Measurements from ENCODE around the gene COL4A1.
A peak's percentile ranks its signal among the peaks of the same experiment; 100 is the strongest.

Gene COL4A1

DNA sequence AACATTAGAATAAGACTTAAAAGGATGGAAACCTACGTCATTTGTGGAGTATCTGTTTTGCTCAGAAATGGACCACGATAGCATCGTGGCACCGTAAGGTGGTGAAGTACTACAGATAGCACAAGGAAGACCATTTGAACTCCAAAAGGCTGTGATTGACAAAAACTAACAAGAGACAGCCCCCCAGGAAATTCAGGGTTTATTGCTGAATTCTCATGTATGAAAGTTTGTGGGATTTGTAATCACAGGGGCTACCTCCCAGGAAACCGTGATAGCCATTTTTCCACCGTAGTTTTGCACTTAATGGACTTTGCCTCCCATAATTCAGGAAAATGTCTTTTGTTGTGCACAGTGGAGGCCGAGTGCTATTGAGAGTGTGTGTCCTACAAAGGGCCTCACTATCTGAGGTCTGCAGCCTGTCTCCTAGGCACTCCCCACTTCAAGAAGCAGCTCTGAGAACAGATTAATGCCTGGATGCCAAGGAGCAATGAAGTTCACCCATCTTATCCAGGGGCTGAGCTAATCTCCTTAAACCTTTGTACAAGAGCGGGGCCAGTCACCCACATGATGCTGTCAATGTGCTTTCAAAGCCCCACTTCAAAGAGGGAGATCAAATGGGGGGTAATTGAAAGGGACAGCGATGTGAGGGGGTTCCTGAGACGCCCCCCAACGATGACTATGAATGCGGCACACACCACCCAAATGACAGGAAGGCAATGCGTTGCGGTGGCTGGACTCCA lies 182.6 kb downstream of the COL4A1 start:
- DNase-seq (ENCODE audit: low spot score): no peak
- TF ChIP-seq, protein P1, sequence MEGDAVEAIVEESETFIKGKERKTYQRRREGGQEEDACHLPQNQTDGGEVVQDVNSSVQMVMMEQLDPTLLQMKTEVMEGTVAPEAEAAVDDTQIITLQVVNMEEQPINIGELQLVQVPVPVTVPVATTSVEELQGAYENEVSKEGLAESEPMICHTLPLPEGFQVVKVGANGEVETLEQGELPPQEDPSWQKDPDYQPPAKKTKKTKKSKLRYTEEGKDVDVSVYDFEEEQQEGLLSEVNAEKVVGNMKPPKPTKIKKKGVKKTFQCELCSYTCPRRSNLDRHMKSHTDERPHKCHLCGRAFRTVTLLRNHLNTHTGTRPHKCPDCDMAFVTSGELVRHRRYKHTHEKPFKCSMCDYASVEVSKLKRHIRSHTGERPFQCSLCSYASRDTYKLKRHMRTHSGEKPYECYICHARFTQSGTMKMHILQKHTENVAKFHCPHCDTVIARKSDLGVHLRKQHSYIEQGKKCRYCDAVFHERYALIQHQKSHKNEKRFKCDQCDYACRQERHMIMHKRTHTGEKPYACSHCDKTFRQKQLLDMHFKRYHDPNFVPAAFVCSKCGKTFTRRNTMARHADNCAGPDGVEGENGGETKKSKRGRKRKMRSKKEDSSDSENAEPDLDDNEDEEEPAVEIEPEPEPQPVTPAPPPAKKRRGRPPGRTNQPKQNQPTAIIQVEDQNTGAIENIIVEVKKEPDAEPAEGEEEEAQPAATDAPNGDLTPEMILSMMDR (IDR thresholded peaks at IDR 0.05; ENCODE audit: extremely low read depth, missing control alignments): no peak

DNA sequence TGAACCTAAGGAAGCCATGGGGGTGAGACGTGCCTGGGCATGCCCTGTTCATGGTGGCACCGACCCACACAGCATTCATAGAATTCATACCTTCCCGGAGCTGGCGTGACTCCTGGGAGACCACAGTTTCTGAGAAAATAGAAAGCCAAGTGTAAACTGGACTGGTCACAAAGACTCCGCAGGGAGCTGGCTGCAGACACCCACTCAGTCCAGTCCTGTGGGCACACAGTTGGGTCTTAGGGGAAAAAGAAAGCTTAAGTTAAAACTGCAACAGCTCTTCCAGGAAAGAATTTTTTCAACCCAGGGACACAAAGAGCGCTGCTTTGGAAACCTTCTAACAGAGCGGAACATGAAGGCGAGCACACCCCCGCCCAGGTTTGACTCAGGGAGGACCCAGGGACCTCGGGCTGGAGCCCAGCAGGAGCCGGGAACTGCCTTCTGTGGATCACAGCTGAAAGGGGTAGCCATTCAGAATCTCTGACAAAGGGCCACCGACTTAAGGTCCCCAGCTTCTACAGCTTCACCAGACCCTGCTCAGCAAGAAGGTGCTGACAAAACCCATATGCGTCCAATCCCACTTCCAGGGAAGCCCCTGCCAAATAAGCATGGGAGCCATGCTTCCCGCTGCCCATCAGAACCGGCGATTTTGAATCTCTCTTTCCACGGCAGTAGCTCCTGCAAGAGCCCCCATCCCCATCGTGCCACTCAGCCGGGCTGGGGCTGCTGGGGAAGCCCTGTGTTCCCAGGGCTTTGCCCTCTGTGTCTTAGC lies 183.7 kb downstream of the COL4A1 start:
- TF ChIP-seq, protein P1 (IDR thresholded peaks at IDR 0.05; ENCODE audit: extremely low read depth, missing control alignments): no peak
- no peak for DNase-seq (ENCODE audit: low spot score)

DNA sequence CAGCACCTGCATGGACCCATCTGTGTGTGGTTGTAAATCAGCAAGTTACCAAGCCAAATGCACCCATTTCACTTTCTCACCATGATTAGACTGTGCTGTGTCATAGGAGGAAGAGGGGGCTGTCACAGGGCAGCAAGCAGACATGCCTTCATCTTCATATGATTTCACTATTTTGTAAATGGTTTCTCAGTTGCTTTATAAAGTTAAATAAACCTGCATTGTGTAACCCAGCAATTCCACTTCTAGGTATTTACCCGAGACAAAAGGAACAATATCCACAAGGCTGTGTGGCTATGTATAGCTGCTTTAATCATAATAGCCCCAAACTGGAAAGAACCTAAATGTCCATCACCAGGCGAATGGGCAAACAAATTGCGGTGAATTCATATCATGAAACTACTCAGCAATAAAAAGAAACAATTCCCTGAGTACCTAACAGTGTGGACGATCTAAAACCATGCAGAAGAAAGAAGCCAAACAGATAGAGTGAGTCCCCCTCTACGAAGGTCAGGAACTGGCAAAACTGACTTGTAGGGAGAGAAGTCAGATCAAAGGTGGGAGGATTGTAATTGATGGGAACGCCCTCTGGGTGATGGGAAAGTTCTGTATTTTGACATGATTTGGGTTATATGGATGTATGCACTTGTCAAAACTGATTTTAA lies 185.4 kb downstream of the COL4A1 start:
- TF ChIP-seq, protein P1 (IDR thresholded peaks at IDR 0.05; ENCODE audit: extremely low read depth, missing control alignments): no peak
- DNase-seq (ENCODE audit: low spot score): no peak

DNA sequence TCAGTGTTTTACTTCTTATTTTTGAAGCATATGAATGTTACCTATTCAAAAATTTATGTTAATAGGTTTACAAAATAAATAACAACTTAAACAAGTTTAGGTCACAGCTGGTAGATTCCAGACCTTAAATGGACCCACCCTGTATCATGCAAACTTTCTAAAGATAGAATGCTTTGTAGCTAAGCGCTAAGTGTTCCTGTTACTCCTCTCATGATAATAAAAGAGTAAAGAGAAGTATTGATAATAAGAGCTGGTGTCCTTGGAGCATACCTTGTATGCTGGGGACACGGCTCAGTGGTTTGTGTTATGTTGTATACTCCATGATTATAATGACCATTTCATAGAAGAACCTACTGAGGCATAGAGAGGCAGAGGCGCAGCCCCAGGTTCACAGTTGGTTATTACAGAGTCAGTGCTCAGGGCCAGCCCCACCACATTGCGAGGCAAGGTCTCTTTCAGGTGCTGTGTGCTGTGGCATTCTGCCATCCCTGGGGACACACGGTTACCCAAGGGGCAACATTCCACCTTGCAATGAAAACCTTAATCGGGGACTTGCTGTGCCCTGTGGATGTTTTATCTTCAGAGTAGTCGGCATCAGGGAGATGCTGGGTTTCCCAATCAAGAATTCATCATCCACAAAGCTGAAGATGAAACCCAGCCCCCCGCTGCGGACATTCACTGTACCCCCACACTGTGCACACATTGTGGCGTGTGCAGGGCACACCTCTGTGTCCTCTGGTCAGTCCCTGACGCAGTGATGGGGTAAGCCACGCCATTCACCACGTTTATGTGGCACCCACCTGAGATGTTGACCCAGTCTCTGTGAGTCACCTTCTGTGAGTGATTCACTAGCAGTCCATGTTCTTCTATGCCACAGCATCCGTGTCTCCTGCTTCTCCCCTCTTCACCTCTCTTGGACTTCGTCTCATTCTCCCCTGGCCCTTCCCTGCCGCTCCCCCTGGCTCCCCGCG lies 186.7 kb downstream of the COL4A1 start:
- TF ChIP-seq, protein P1 (IDR thresholded peaks at IDR 0.05; ENCODE audit: extremely low read depth, missing control alignments): no peak
- DNase-seq (ENCODE audit: low spot score): no peak

DNA sequence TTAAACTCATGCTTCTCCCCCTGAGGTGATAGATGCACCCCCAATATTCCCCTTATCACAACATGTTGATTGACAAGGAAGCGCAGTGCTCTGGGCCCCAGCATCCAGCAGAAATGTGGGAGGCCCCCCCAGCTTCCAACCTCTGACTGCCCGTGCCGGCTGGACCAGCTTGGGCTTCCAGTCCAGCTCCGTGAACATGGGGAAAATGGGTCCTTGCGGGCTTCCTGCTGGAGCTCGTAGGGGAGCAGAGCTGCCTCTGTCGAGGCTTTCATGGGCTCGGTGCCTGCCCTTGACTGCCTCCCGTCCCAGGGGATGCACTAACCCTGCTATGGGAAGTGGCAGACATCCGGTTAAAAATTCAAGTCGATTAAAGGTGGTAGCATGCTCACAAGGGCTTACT lies 188.9 kb downstream of the COL4A1 start:
- TF ChIP-seq, protein P1 (IDR thresholded peaks at IDR 0.05; ENCODE audit: extremely low read depth, missing control alignments): no peak
- no peak for DNase-seq (ENCODE audit: low spot score)

DNA sequence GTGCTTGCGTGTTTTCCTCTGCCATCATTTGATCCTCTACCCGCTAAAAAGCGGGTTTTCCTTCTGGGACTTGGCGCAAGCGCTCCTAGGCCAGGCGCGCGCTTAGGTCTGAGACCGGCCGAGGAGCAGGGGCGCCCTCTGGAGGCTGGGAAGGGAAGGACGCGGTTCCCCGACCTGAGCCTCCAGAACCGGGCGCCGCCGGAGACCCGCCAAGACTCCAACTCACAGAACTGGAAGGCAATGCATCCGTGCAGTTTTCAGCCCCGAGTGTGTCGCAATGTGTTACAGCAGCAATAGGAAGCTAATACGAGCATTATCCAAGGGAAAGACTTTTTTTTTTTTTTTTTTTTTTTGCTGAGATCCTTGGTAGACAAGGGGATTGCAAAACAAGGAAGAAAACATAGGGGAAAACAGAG lies 190.9 kb downstream of the COL4A1 start:
- DNase-seq (ENCODE audit: low spot score): peak; percentile 71
- TF ChIP-seq, protein P1 (IDR thresholded peaks at IDR 0.05; ENCODE audit: extremely low read depth, missing control alignments): peak; percentile 64
